Stomach (tissue), 9 donors: ENCODE data around the gene C1QTNF7. TPM values are rescaled to one million over a fixed set of nuclear protein-coding genes. Genes with fewer than 3 reads are reported as not detected.

ENCODE experiments used
- DNase-seq, 2 donors: peaks; one replicate each; pipeline versions ENCODE4 v3.0.0 to v3.0.0-alpha.2; 2013 to 2019
- H3K27ac ChIP-seq, 5 donors: fragments of 200-600 bp in 4 of 5; sonication (generic) in 4 of 5; one replicate each; pipeline ENCODE4 v1.5.1; 2013 to 2019; ENCODE audit warnings: mild to moderate bottlenecking in 1 of 5, moderate library complexity in 1 of 5
- H3K27me3 ChIP-seq, 3 donors: fragments of 200-600 bp; sonication (generic); one replicate each; pipeline ENCODE4 v1.5.1; 2017 to 2019; ENCODE audit warnings: mixed run types in 1 of 3
- H3K36me3 ChIP-seq, 4 donors: fragments of 200-600 bp; sonication (generic); 1 replicate in 3 of 4; 2 replicates in 1 of 4; pipeline ENCODE4 v1.5.1; 2016 to 2019
- H3K4me1 ChIP-seq, 4 donors: fragments of 200-600 bp; sonication (generic); one replicate each; pipeline ENCODE4 v1.5.1; 2016 to 2019
- H3K4me3 ChIP-seq, 4 donors: fragments of 200-600 bp; sonication (generic) in 3 of 4; one replicate each; pipeline ENCODE4 v1.5.1; 2016 to 2019; ENCODE audit warnings: mild to moderate bottlenecking in 1 of 4
- H3K9me3 ChIP-seq, 4 donors: fragments of 200-600 bp; sonication (generic); one replicate each; pipeline ENCODE4 v1.5.1; 2016 to 2019
- CTCF ChIP-seq, 7 experiments: fragments of 450-650 bp in 4 of 7; fragments of 200-600 bp in 3 of 7; sonication (generic) in 3 of 7; IDR thresholded peaks; one replicate each; pipeline ENCODE4 v1.5.1; 2016 to 2019; ENCODE audit warnings: antibody characterized with exemption in 7 of 7, control low read depth in 2 of 7, mild to moderate bottlenecking in 1 of 7
- EP300 ChIP-seq: sonication (generic); formaldehyde crosslinking; IDR thresholded peaks from one replicate; pipeline ENCODE4 v1.6.1; 2017; ENCODE audit warnings: antibody characterized with exemption
- POLR2A ChIP-seq, 4 donors: fragments of 450-650 bp; IDR thresholded peaks; one replicate each; pipeline ENCODE4 v1.6.1; 2016; ENCODE audit warnings: antibody characterized with exemption in 4 of 4, control low read depth in 2 of 4, mild to moderate bottlenecking in 1 of 4, moderate library complexity in 1 of 4
- POLR2AphosphoS5 ChIP-seq, 3 donors: sonication (generic); formaldehyde crosslinking; IDR thresholded peaks; one replicate each; pipeline ENCODE4 v1.6.1; 2016; ENCODE audit warnings: antibody characterized with exemption in 3 of 3
- WGBS, 5 donors: extraction: QIAGEN DNeasy Blood & Tissue Kit in 3 of 5; methylation state at CpG; one replicate each; pipeline versions ENCODE4 v1.1.5 to v1.1.7; 2013 to 2018; 5-methylcytosine and 5-hydroxymethylcytosine counted together
- intact Hi-C: fragments of 100-400 bp; cut with DNase I; formaldehyde crosslinking; loops from one replicate; pipeline ENCODE4 v1.15.1; 2023; ENCODE audit warnings: low total_unique reads
- polyA plus RNA-seq, 3 donors: library from polyadenylated mRNA; stranded (reverse); fragments of 200-250 nt; gene quantifications; one replicate each; pipeline ENCODE4 v1.2.3, GENCODE V29; 2013
- total RNA-seq, 5 donors: library from RNA; depleted of rRNA; stranded (reverse); fragments of >200 nt; gene quantifications; one replicate each; pipeline versions ENCODE4 v1.1.0 to v1.2.3, GENCODE V29; 2014 to 2016
- donor health status: healthy with polysubstance abuse.
- donor health status: Bipolar disorder and iron deficiency.
- donor health status: healthy.

Gene C1QTNF7
- total and polyA plus RNA-seq, 8 donors: 0.68 to 73.2 (median 4.0) TPM

GRCh38 chr4:15455290-15455689 lies 27.5 kb downstream of the C1QTNF7 start:
- peak overlapping the region in 4 of 5 donors; percentile 39 to 67 (median 50) for H3K27ac ChIP-seq
- peaks cover 14 to 45% (median 31%) of the 10 kb centered on the region in 4 donors for H3K4me1 ChIP-seq
- no peaks in the 10 kb centered on the region for H3K27me3 ChIP-seq
- no peaks in the 10 kb centered on the region for H3K36me3 ChIP-seq
- H3K4me3 ChIP-seq: no peak overlapping the region
- no peak for DNase-seq
- TF ChIP-seq POLR2A (IDR thresholded peaks at IDR 0.05): no peak
- no peak for TF ChIP-seq CTCF (IDR thresholded peaks at IDR 0.05)
- TF ChIP-seq POLR2AphosphoS5 (IDR thresholded peaks at IDR 0.05): peak in 2 of 3 donors; percentile 40 to 52
- TF ChIP-seq EP300: no peak
- 71 to 85% (median 76%) methylated on average over 3 of the region's 3 CpGs for WGBS, 5 donors
- H3K9me3 ChIP-seq: no peaks in the 10 kb centered on the region
- intact Hi-C loops: loop anchor here (5.0 kb wide), 1 partner anchor 218 kb away; no protein-coding TSS in a partner anchor

GRCh38 chr4:15457406-15458201 lies 29.8 kb downstream of the C1QTNF7 start:
- H3K27ac ChIP-seq: peak overlapping the region in 3 of 5 donors; percentile 31 to 58 (median 43)

GRCh38 chr4:15458616-15459015 lies 30.8 kb downstream of the C1QTNF7 start:
- no peaks in the 10 kb centered on the region for H3K27me3 ChIP-seq
- no peak for DNase-seq
- H3K27ac ChIP-seq: peak overlapping the region in 2 of 5 donors; percentile 7 to 31
- TF ChIP-seq EP300 (no peak), CTCF (IDR thresholded peaks at IDR 0.05) (no peak), POLR2A (IDR thresholded peaks at IDR 0.05) (no peak), POLR2AphosphoS5 (IDR thresholded peaks at IDR 0.05) (no peak)
- 67 to 72% (median 69%) methylated on average over 2 of the region's 2 CpGs for WGBS, 5 donors
- intact Hi-C loops: loop anchor here (5.0 kb wide), 1 partner anchor 221 kb away; no protein-coding TSS in a partner anchor
- H3K4me1 ChIP-seq: peaks cover 5 to 20% (median 15%) of the 10 kb centered on the region in 4 donors
- no peak overlapping the region for H3K4me3 ChIP-seq
- no peaks in the 10 kb centered on the region for H3K9me3 ChIP-seq
- no peaks in the 10 kb centered on the region for H3K36me3 ChIP-seq

More at GRCh38 chr4:15457406-15458201, 29.8 kb downstream of the C1QTNF7 start:
- TF ChIP-seq EP300 (no peak), CTCF (IDR thresholded peaks at IDR 0.05) (peak in 5 of 7 experiments; percentile 37 to 78 (median 66))
- intact Hi-C loops: loop anchor here (5.0 kb wide), 1 partner anchor 220 kb away; no protein-coding TSS in a partner anchor
- Histone ChIP-seq H3K36me3 (no peaks in the 10 kb centered on the region), H3K9me3 (no peaks in the 10 kb centered on the region), H3K4me1 (peaks cover 8 to 23% (median 16%) of the 10 kb centered on the region in 4 donors), H3K27me3 (no peaks in the 10 kb centered on the region), H3K4me3 (no peak overlapping the region)
- DNase-seq: peak in 1 of 2 donors; percentile 78
- WGBS, 5 donors: 14 to 30% (median 18%) methylated on average over 7 of the region's 7 CpGs

- Histone ChIP-seq H3K4me3 (no peak overlapping the region), H3K36me3 (no peaks in the 10 kb centered on the region), H3K9me3 (no peaks in the 10 kb centered on the region), H3K27me3 (no peaks in the 10 kb centered on the region), H3K4me1 (peaks cover 5 to 20% (median 15%) of the 10 kb centered on the region in 4 donors), H3K27ac (peak overlapping the region in 2 of 5 donors; percentile 12 to 18)
- intact Hi-C loops: loop anchor here (5.0 kb wide), 1 partner anchor 222 kb away; no protein-coding TSS in a partner anchor
- TF ChIP-seq EP300 (no peak), CTCF (IDR thresholded peaks at IDR 0.05) (no peak), POLR2AphosphoS5 (IDR thresholded peaks at IDR 0.05) (no peak), POLR2A (IDR thresholded peaks at IDR 0.05) (no peak)
- DNase-seq: no peak
Measured at GRCh38 chr4:15459706-15460105, 31.9 kb downstream of the C1QTNF7 start.
